Hematopoietic multipotent progenitor cell treated with erythropoietin and hydrocortisone succinate and interleukin-3 and kit ligand, for 17 days (in vitro differentiated cells): ENCODE measurements around the gene ABHD2.
"Not testable (repeated sequence)": the region's sequence is repeated elsewhere in the genome, so short reads cannot be mapped to it uniquely, and the experiment has no call there.

Source experiments
- DNase-seq: peaks from one replicate; pipeline ENCODE4 v3.0.0-alpha.2; 2015; ENCODE audit warnings: low spot score

Gene ABHD2

DNA sequence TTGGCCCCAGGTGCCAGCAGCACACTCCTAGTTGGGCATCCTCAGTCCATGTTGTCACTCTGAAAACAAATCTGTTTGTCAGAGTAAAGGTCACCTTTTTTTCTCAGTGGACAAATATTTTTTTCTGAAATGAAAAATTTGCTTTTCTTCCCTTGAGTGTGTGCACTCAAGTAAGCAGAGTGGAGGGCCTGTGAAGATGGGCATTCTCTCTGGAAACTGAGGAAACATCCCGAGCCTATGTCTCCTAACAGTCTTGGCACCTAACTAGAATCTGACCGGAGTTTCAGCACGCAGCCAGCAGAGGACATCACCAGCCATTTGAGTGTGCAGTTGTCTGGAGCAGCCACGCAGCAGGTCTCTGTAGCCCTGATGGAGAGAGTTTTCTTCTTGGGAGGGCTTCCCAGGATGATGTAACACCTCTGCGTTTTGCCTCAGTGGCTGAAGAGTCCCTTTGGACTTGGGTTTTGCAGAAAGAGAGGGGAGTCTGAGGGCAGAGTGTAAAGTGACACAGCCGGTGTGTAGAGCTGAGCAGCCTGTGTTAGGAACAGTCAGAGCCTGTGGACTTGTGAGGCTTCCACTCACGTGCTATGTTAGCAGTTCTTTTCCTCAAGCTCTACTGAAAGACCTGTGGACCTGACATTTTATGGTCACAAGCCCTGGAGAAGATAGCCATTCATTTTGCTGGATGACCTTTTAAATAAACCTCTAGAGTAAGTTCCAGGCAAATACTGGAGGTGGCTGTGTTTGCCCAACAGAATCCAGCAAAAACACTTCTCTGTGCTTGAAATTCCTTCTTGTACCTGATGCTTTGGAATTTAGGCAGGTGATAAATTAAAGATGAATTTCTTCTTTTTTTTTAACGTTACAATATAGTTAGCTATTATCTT is 51.6 kb downstream of the ABHD2 start:
- no peak for DNase-seq

DNA sequence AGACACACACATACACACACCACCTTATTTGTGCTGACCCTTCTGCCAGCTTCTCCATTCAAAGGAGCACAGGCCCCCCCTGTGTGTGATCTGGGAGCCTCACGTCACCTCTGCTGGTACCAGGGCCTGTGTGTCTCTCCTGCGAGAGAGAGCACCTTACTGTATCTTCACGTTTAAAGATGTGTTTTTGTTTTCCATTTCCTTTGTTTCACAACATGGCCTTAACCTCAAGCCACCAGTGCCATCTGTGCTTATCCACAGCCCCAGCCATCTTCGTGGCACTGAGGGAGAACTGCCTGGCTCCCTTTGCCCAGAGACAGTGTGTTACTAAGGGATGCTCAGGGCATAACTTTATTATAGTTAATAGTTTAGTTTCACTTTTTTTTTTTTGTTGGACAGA is 52.3 kb downstream of the ABHD2 start:
- DNase-seq = no peak

DNA sequence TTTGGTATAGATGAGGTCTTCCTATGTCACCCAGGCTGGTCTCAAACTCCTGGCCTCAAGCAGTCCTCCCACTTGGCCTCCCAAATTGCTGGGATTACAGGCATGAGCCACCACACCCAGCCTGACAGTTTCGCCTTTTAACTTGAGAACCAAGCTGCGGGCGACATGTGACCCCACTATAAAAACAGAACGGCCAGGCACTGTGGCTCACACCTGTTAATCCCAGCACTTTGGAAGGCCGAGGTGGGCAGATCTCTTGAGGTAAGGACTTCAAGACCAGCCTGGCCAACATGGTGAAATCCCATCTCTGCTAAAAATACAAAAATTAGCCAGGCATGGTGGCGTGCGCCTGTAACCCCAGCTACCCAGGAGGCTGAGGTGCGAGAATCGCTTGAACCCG is 52.9 kb downstream of the ABHD2 start:
- DNase-seq = not testable (repeated sequence)

DNA sequence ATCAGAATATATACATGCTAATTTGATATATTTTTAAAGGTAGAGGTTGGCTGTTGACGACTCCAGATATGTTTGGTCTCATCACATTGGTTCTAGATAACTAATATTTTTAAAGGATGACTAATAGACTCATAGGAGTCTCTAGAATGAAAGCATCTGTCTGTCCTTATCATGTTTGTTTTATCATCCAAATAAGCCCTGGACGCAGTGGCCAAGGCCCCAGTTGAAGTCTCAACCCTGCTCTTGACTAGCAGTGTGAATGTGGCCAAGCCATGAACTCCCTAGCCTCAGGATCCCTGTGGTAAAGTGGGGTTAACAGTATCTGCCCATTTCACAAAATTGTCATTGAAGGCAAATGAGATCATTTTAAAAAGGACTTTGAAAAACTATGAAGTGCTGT is 53.6 kb downstream of the ABHD2 start:
- DNase-seq = no peak

DNA sequence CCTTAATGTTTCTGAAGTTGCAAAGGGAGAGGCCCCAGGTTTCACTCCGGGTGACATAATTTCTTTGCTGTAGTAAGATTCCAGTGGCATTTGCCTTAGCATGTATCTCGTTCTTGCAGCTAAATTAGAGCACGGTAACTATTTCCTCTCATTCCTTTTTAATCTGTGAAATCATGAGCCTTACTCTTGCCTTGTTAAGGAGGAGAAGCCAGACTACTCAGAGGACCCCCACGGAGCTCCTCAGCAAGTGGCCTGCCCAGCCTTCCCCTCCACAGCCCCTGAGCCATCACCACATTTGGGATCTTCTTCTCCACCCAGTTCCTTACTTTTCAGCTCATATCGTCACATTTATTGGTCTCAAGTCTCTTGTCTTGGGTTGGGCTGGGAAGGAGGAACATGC is 54.2 kb downstream of the ABHD2 start:
- no peak for DNase-seq

DNA sequence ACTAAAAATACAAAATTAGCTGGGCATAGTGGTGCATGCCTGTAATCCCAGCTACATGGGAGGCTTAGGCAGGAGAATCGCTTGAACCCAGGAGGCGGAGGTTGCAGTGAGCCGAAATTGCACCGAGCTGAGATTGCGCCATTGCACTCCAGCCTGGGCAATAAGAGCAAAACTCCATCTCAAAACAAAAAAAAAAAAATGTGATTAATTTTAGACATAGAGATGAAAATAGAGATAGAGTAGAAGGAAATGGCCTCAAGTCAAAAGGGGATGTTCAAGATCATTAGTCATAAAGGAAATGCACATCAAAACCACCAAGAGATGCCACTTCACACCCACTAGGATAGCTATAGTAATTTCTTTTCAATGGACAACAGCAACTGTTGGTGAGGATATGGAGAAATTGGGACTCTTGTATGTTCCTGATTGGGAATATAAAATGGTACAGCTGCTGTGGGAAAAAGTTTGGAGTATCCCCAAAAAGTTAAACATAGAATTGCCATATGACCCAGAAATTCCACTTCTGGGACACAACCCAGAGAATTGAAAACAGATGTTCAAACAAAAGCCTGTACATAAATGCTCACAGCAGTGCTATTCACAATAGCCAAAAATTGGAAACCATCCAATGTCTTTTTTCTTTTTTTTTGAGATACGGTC is 55.4 kb downstream of the ABHD2 start:
- no peak for DNase-seq

DNA sequence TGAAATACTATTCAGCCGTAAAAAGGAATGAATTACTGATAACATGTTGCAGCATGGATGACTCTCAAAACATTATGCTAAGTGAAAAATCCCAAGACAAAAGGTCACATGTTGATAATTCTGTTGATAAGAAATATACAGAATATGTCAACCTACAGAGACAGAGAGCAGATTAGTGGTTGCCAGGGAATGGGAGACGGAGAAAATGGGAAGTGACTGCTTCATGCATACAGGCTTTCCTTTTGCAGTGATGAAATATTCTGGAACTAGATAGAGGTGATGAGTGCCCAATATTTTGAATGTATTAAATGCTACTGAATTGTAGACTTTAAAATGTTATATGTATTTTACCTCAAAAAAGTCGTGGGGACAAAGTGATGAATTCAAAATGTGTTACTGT is 56.2 kb downstream of the ABHD2 start:
- DNase-seq = no peak

DNA sequence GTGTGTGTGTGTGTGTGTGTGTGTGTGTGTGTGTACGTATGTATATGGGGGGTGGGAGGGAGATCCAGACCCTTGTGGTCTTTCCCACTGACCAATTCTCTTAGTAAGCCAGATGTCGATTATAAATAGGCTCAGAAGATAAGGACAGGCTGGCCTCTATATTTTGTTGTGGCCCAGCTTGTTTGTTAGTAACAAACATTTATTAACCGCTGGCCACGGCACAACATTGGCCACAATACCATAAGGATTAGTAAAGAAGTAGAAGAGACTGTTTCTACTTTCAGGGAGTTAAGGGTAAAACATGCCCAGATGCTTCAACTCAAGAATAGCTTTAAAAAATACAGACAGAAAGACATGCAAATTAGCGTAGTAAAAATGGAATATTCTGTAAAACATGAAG is 58.1 kb downstream of the ABHD2 start:
- no peak for DNase-seq

DNA sequence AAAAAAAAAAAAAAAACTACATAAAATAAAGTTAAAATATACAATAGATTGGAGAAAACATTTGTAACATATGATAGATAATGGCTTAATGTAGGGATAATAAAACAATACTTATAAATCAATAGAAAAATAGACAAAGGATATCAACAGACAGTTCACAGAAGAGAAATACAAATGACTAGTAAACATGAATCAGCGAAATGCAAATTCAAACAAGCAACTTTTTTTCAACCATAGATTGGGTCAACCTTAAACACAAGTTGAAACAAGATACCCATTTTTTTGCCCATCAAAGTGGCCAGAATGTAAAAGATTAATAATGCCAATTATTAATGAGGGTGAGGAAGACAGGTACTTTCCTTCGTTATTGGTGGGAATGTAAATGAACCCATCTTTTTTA is 59.9 kb downstream of the ABHD2 start:
- no peak for DNase-seq

DNA sequence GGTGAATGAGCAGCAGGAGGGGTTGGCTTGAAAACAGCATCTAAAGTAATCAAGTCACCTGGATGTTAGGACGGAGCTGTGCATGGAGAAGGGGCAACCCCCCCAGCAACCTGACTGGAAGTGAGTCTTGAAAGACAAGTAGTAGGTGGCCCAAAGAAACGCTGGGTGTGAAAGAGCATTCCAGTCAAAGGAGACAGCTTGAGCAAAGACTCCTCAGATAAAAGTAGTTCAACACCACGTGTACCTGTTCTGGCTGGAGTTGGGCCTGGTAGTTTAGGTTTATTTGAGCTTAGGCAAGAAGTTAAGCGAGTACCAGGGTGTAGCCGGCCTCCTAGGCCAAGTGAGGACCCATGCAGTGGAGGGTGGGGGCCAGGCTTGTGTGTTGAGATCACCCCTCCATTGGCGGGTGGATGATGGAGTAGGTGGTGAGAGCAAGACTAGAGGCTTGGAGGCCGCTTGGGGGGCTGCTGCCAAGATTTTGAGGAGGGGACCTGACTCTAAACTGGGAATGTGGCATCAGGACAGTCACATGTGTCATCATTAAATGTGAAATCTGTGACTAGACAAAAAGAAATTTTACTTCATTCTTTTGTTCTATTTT is 61.3 kb downstream of the ABHD2 start:
- no peak for DNase-seq

DNA sequence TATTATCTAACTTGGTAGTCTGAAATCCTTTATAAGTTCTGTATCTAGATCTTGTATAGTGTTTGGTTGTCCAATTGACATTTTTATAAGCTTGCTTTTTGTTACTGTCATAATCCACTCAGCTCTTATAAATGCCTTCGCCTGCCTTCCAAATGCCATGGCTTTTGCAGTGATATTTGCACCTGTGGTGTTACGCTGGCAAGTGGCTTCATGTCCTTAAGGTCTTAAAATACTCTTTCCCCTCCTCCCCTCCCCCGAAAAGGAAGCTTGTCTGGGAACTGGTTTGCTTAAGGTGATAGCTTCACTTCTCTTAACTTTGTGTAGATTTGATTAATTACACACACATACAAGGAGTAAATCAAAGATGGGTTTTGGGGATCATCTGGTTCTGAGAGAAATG is 62.0 kb downstream of the ABHD2 start:
- DNase-seq = no peak

DNA sequence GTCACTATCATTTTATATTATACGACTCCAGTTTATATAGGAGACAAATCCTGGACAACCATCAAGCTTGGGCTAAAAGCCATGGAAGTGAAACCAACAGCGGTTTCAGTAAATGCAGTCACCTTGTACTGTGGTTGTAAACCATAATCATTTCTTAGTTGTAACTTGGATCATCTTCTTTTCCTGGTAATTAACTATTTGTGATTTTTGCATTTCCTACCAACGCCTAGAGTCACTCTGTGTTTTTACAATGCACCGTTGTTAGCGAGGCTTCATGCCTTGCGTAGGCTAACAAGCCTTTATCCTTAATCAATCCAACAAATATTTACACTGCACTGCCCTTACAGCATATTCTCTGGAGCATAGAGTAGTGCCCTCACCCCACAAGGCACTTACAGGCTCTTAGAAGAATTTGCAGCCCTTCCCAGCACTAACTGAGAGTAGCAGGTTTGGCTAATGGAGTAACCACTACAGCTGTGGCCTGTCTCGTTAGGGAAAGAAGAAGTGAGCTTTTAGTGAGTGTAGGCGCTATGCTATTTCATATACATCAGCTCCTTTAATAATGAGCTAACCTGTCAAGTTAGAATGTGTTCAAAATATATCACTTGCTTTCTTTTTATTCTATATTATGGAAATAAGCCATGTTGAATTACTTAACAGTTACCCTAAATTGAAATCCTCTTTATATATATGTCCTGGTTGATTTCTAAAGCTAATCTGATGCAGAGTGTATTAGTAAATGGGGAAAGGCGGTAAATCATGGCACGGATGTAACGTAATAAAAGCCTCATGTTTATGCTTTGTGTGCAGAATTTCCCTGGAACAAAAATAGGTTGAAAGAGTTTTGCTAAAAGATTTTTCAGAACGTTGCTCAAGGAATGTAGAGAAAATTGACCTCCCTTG is 62.8 kb downstream of the ABHD2 start:
- DNase-seq = no peak

DNA sequence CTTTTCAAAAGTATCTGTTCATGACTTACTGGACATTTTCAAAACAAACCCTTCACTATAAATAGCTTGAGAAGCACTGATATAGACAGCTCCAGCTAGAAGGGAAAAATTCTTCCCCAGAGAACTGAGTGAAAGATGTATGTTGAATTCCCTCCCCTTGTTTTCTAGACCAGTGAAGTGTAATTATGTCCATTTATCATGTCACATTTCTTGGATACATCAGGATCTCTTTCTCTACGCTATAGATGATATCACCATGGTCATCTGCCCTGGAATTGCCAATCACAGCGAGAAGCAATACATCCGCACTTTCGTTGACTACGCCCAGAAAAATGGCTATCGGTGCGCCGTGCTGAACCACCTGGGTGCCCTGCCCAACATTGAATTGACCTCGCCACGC is 66.9 kb downstream of the ABHD2 start:
- DNase-seq = no peak

DNA sequence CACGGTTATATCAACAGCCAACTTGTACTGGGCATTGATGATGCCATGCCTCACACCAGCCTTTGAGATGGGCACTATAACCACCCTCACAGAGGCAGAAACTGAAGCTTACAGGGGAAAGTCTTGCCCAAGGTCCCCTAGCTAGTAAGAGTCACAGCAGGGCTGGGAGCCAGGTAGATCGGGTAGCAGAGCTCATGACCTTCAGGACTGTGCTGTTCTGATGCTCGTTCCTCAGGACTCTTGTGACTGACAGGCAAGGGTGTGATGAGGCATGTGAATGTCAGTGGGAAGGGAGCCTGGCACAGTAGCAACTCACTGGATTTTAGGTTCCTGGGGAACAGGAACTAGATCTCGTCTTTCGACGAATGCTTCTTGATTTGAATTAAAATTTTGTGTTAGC is 67.4 kb downstream of the ABHD2 start:
- no peak for DNase-seq

DNA sequence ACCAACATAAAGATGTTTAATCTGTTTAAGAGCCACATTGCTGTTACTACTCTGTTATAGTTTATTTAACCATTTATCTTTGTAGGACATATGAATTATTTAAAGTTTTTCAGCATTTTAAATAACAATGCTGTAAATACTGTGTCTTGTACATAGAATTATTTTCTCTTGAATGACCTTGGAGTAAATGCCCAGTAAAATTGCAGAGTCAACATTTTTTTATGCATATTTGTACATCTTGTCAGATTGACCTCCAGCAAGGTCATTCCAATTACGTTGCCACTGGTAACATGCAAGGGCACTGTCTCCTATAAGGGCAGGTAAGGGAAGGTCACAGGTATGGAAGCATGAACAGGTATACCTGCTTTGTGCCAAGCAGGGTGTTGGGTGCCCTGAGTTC is 68.8 kb downstream of the ABHD2 start:
- DNase-seq = no peak

DNA sequence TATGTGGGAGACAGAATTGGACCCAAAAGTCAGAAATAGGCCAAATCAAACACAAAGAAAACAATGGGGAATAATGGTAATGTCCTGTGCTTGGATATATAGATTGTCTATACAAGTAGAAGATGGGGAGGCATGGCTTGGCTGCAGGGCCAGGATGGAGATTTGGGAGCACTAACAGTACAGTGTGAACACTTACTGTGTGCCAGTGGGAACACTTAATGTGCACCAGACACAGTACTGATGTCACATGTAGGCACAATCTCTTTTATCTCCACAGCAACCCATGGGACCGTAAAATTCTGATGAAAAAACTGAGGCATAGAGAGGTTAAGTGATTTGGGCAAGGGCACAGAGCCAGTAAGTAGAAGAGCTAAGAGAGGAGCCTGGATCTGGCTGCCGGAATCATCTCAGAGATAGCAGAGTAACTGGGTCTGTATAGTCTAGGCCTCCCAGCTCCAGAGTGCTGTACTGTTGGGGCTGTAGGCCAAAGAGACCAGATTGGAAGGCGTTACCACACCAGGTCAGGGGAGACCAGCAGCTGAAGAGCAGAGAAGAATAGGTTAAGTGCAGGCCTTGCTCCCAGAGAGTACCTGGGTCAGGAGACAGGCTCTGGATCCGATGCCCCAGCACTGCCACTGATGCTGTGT is 69.8 kb downstream of the ABHD2 start:
- no peak for DNase-seq

DNA sequence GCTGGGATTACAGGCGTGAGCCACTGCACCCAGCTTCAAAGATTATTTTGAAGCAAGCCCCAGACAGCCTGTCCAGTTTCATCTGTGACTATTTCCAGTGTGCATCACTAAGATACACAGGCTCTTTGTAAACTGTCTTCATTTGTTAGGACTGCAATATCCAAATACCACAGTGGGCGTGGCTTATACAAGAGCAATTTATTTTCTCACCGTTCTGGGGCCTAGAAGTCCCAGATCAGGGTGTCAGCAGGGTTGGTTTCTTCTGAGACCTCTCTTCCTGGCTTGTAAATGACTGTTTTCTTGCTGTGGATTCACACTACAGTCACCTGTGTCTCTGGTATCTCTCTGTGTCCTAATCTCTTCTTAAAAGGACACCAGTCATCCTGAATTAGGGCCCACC is 73.4 kb downstream of the ABHD2 start:
- no peak for DNase-seq

DNA sequence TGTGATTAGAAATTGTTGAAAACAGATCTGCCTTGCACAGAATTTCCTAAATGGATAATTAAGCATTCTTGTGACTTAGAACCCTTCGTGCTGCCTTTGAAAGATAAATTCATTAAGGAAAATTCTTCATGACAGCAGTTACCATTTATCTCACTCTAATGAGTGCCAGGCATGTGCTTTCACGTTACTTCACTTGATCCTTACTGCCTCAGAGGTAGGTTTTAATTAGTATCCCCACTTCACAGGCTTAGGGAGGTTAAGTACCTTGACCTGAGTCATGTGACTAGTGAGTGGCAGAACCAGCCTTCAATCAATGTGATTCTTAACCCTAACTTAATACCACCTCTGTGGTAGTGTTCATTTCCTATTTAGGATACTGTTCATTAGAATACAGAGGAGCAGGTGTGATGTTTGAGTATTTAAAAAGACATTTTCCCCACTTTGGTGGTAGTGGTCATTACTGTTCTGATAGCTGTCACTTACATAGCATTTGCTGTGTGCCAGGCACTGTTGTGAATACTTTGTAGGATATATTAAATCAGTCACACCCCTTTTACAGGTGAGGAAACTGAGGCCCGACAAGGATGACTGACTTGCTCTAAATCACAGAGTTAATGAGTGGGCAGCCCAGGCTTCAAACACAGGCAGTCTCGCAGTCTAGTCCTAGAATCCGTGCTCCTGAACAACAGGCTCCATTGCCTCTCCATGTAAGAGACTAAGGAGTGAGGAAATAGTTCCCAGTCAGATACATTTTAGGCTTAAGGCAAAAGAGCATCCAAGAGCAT is 75.2 kb downstream of the ABHD2 start:
- no peak for DNase-seq

DNA sequence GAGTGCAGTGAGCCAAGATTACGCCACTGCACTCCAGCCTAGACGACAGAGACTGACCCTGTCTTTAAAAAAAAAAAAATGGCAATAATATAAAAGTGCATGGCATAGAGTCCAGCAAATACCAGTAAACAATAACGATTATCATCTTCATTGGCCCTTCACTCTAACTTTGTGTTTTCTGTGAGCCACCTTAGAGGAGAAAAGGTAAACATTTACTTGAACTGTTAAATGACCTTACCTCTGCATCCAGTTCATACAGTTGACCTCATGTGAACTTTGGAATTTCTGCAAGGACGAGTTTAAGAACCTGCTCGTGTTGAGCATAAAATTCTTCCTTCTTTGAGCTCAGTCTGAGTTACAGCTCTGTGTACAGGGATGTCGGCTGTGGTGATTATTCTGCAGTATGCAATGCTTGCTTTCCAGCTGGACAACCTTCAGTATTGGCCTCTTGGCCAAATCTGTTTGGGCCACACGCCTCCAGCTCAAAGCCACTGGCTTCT is 76.5 kb downstream of the ABHD2 start:
- DNase-seq = no peak

DNA sequence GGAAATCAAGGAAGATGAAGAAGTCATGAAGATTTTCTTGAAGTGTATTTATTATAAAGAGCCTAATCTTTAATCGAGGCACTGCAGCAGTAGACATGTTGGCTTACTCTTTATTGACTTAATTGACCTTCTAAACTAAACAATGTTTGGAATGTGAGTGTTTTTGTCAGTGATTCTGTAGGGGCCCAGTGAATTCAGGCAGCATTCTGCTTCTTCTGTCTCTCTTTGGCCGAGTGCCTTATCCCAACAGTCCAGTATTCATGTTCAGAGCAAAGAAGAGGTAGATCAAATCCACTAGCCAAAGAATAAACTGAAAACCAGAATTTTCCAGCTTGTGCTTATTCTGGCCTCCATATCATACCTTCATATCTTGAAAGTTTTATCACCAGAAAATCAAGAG is 77.4 kb downstream of the ABHD2 start:
- DNase-seq = no peak
